ENCODE results near the gene PAM16.

The PAM16 gene

GRCh38 chr16:4342866-4343744 is 8.0 kb downstream of the PAM16 start:
- no peak overlapping the region for H3K4me3 ChIP-seq (ENCODE audit: low read depth in 1 of 5, low read length in 5 of 5)
- H3K36me3 ChIP-seq (ENCODE audit: control insufficient read depth in 5 of 5, insufficient read depth in 5 of 5, low read length in 5 of 5) = peaks cover 0 to 35% (median 19%) of the 10 kb centered on the region in 5 donors
- H3K9me3 ChIP-seq (ENCODE audit: control insufficient read depth in 5 of 5, low read length in 5 of 5) = no peaks in the 10 kb centered on the region
- H3K27me3 ChIP-seq (ENCODE audit: control insufficient read depth in 5 of 5, insufficient read depth in 4 of 5, low read length in 5 of 5) = no peaks in the 10 kb centered on the region
- H3K9ac ChIP-seq (ENCODE audit: low read length in 5 of 5) = no peak overlapping the region
- H3K27ac ChIP-seq (ENCODE audit: low read depth, low read length) = no peak overlapping the region
- peaks cover 3 to 33% (median 27%) of the 10 kb centered on the region in 5 donors for H3K4me1 ChIP-seq (ENCODE audit: control insufficient read depth in 5 of 5, insufficient read depth in 5 of 5, low read length in 5 of 5)

- H3K9ac ChIP-seq (ENCODE audit: low read length in 5 of 5) = no peak overlapping the region
- H3K36me3 ChIP-seq (ENCODE audit: control insufficient read depth in 5 of 5, insufficient read depth in 5 of 5, low read length in 5 of 5) = peaks cover 0 to 41% (median 26%) of the 10 kb centered on the region in 5 donors
- H3K27ac ChIP-seq (ENCODE audit: low read depth, low read length) = no peak overlapping the region
- no peak overlapping the region for H3K4me3 ChIP-seq (ENCODE audit: low read depth in 1 of 5, low read length in 5 of 5)
- no peaks in the 10 kb centered on the region for H3K27me3 ChIP-seq (ENCODE audit: control insufficient read depth in 5 of 5, insufficient read depth in 4 of 5, low read length in 5 of 5)
- no peaks in the 10 kb centered on the region for H3K9me3 ChIP-seq (ENCODE audit: control insufficient read depth in 5 of 5, low read length in 5 of 5)
- peaks cover 1 to 19% (median 8%) of the 10 kb centered on the region in 5 donors for H3K4me1 ChIP-seq (ENCODE audit: control insufficient read depth in 5 of 5, insufficient read depth in 5 of 5, low read length in 5 of 5)
These were observed 9.9 kb downstream of the PAM16 start for GRCh38 chr16:4341250-4341649.

- H3K27me3 ChIP-seq (ENCODE audit: control insufficient read depth in 5 of 5, insufficient read depth in 4 of 5, low read length in 5 of 5) = no peaks in the 10 kb centered on the region
- H3K9me3 ChIP-seq (ENCODE audit: control insufficient read depth in 5 of 5, low read length in 5 of 5) = no peaks in the 10 kb centered on the region
- H3K27ac ChIP-seq (ENCODE audit: low read depth, low read length) = no peak overlapping the region
- H3K9ac ChIP-seq (ENCODE audit: low read length in 5 of 5) = no peak overlapping the region
- H3K4me3 ChIP-seq (ENCODE audit: low read depth in 1 of 5, low read length in 5 of 5) = no peak overlapping the region
- H3K4me1 ChIP-seq (ENCODE audit: control insufficient read depth in 5 of 5, insufficient read depth in 5 of 5, low read length in 5 of 5) = peaks cover 0 to 13% (median under 1%) of the 10 kb centered on the region in 5 donors
- H3K36me3 ChIP-seq (ENCODE audit: control insufficient read depth in 5 of 5, insufficient read depth in 5 of 5, low read length in 5 of 5) = peaks cover 0 to 49% (median 32%) of the 10 kb centered on the region in 5 donors
These were observed 10.7 kb downstream of the PAM16 start for GRCh38 chr16:4340443-4340842.

- no peak overlapping the region for H3K27ac ChIP-seq (ENCODE audit: low read depth, low read length)
- no peak overlapping the region for H3K9ac ChIP-seq (ENCODE audit: low read length in 5 of 5)
- H3K27me3 ChIP-seq (ENCODE audit: control insufficient read depth in 5 of 5, insufficient read depth in 4 of 5, low read length in 5 of 5) = no peaks in the 10 kb centered on the region
- no peak overlapping the region for H3K4me3 ChIP-seq (ENCODE audit: low read depth in 1 of 5, low read length in 5 of 5)
- H3K36me3 ChIP-seq (ENCODE audit: control insufficient read depth in 5 of 5, insufficient read depth in 5 of 5, low read length in 5 of 5) = peaks cover 0 to 54% (median 36%) of the 10 kb centered on the region in 5 donors
- peaks cover 0 to 13% (median 0%) of the 10 kb centered on the region in 5 donors for H3K4me1 ChIP-seq (ENCODE audit: control insufficient read depth in 5 of 5, insufficient read depth in 5 of 5, low read length in 5 of 5)
- no peaks in the 10 kb centered on the region for H3K9me3 ChIP-seq (ENCODE audit: control insufficient read depth in 5 of 5, low read length in 5 of 5)
These were observed 11.2 kb downstream of the PAM16 start for GRCh38 chr16:4339909-4340308.

GRCh38 chr16:4339455-4339854 is 11.7 kb downstream of the PAM16 start:
- Histone ChIP-seq H3K9ac (ENCODE audit: low read length in 5 of 5) (no peak overlapping the region), H3K36me3 (ENCODE audit: control insufficient read depth in 5 of 5, insufficient read depth in 5 of 5, low read length in 5 of 5) (peaks cover 0 to 58% (median 36%) of the 10 kb centered on the region in 5 donors), H3K9me3 (ENCODE audit: control insufficient read depth in 5 of 5, low read length in 5 of 5) (no peaks in the 10 kb centered on the region), H3K4me3 (ENCODE audit: low read depth in 1 of 5, low read length in 5 of 5) (no peak overlapping the region), H3K4me1 (ENCODE audit: control insufficient read depth in 5 of 5, insufficient read depth in 5 of 5, low read length in 5 of 5) (peaks cover 0 to 13% (median 0%) of the 10 kb centered on the region in 5 donors), H3K27me3 (ENCODE audit: control insufficient read depth in 5 of 5, insufficient read depth in 4 of 5, low read length in 5 of 5) (no peaks in the 10 kb centered on the region), H3K27ac (ENCODE audit: low read depth, low read length) (no peak overlapping the region)

- H3K27ac ChIP-seq (ENCODE audit: low read depth, low read length) = no peak overlapping the region
- no peaks in the 10 kb centered on the region for H3K9me3 ChIP-seq (ENCODE audit: control insufficient read depth in 5 of 5, low read length in 5 of 5)
- H3K4me3 ChIP-seq (ENCODE audit: low read depth in 1 of 5, low read length in 5 of 5) = no peak overlapping the region
- H3K9ac ChIP-seq (ENCODE audit: low read length in 5 of 5) = peak overlapping the region in 1 of 5 donors; percentile 31
- H3K27me3 ChIP-seq (ENCODE audit: control insufficient read depth in 5 of 5, insufficient read depth in 4 of 5, low read length in 5 of 5) = no peaks in the 10 kb centered on the region
- peaks cover 0 to 59% (median 36%) of the 10 kb centered on the region in 5 donors for H3K36me3 ChIP-seq (ENCODE audit: control insufficient read depth in 5 of 5, insufficient read depth in 5 of 5, low read length in 5 of 5)
- H3K4me1 ChIP-seq (ENCODE audit: control insufficient read depth in 5 of 5, insufficient read depth in 5 of 5, low read length in 5 of 5) = peaks cover 0 to 12% (median 0%) of the 10 kb centered on the region in 5 donors
These were observed 12.3 kb downstream of the PAM16 start for GRCh38 chr16:4338712-4339299.

GRCh38 chr16:4338125-4338582 is 13.0 kb downstream of the PAM16 start:
- Histone ChIP-seq H3K27me3 (ENCODE audit: control insufficient read depth in 5 of 5, insufficient read depth in 4 of 5, low read length in 5 of 5) (peaks cover 0 to 2% (median 0%) of the 10 kb centered on the region in 5 donors), H3K36me3 (ENCODE audit: control insufficient read depth in 5 of 5, insufficient read depth in 5 of 5, low read length in 5 of 5) (peaks cover 0 to 64% (median 38%) of the 10 kb centered on the region in 5 donors), H3K27ac (ENCODE audit: low read depth, low read length) (no peak overlapping the region), H3K9ac (ENCODE audit: low read length in 5 of 5) (peak overlapping the region in 1 of 5 donors; percentile 31), H3K4me3 (ENCODE audit: low read depth in 1 of 5, low read length in 5 of 5) (no peak overlapping the region), H3K4me1 (ENCODE audit: control insufficient read depth in 5 of 5, insufficient read depth in 5 of 5, low read length in 5 of 5) (peaks cover 0 to 6% (median 0%) of the 10 kb centered on the region in 5 donors), H3K9me3 (ENCODE audit: control insufficient read depth in 5 of 5, low read length in 5 of 5) (no peaks in the 10 kb centered on the region)

- H3K27ac ChIP-seq (ENCODE audit: low read depth, low read length) = no peak overlapping the region
- H3K9ac ChIP-seq (ENCODE audit: low read length in 5 of 5) = no peak overlapping the region
- H3K27me3 ChIP-seq (ENCODE audit: control insufficient read depth in 5 of 5, insufficient read depth in 4 of 5, low read length in 5 of 5) = peaks cover 0 to 3% (median 0%) of the 10 kb centered on the region in 5 donors
- peaks cover 0 to 6% (median 0%) of the 10 kb centered on the region in 5 donors for H3K4me1 ChIP-seq (ENCODE audit: control insufficient read depth in 5 of 5, insufficient read depth in 5 of 5, low read length in 5 of 5)
- H3K9me3 ChIP-seq (ENCODE audit: control insufficient read depth in 5 of 5, low read length in 5 of 5) = no peaks in the 10 kb centered on the region
- H3K36me3 ChIP-seq (ENCODE audit: control insufficient read depth in 5 of 5, insufficient read depth in 5 of 5, low read length in 5 of 5) = peaks cover 0 to 69% (median 41%) of the 10 kb centered on the region in 5 donors
- H3K4me3 ChIP-seq (ENCODE audit: low read depth in 1 of 5, low read length in 5 of 5) = no peak overlapping the region
These were observed 13.5 kb downstream of the PAM16 start for GRCh38 chr16:4337540-4338088.

- H3K4me1 ChIP-seq (ENCODE audit: control insufficient read depth in 5 of 5, insufficient read depth in 5 of 5, low read length in 5 of 5) = peaks cover 0 to 6% (median 0%) of the 10 kb centered on the region in 5 donors
- no peak overlapping the region for H3K9ac ChIP-seq (ENCODE audit: low read length in 5 of 5)
- no peak overlapping the region for H3K27ac ChIP-seq (ENCODE audit: low read depth, low read length)
- H3K4me3 ChIP-seq (ENCODE audit: low read depth in 1 of 5, low read length in 5 of 5) = no peak overlapping the region
- no peaks in the 10 kb centered on the region for H3K9me3 ChIP-seq (ENCODE audit: control insufficient read depth in 5 of 5, low read length in 5 of 5)
- peaks cover 0 to 76% (median 42%) of the 10 kb centered on the region in 5 donors for H3K36me3 ChIP-seq (ENCODE audit: control insufficient read depth in 5 of 5, insufficient read depth in 5 of 5, low read length in 5 of 5)
- peaks cover 0 to 3% (median 0%) of the 10 kb centered on the region in 5 donors for H3K27me3 ChIP-seq (ENCODE audit: control insufficient read depth in 5 of 5, insufficient read depth in 4 of 5, low read length in 5 of 5)
These were observed 14.2 kb downstream of the PAM16 start for GRCh38 chr16:4336701-4337539.

Measured in subcutaneous abdominal adipose tissue (tissue), 5 donors.